Colonic mucosa (tissue), 4 donors: ENCODE measurements around the gene SLC27A6. TPM values are rescaled to one million over a fixed set of nuclear protein-coding genes. Genes with fewer than 3 reads are reported as not detected.

ENCODE experiments used
- DNase-seq: peaks from one replicate; pipeline ENCODE4 v3.0.0-alpha.2; 2020
- H3K27ac ChIP-seq: fragments of 200-600 bp; one replicate; pipeline ENCODE4 v1.8.0; 2021
- H3K27me3 ChIP-seq: fragments of 200-600 bp; one replicate; pipeline ENCODE4 v1.8.0; 2021
- H3K36me3 ChIP-seq: fragments of 200-600 bp; one replicate; pipeline ENCODE4 v1.8.0; 2021
- H3K4me1 ChIP-seq: fragments of 200-600 bp; one replicate; pipeline ENCODE4 v1.8.0; 2021; ENCODE audit warnings: mild to moderate bottlenecking
- H3K4me3 ChIP-seq: fragments of 200-600 bp; one replicate; pipeline ENCODE4 v1.8.0; 2021
- H3K9ac ChIP-seq, 2 donors: one replicate each; pipeline ENCODE4 v1.7.0; 2013; ENCODE audit warnings: control low read depth in 2 of 2, low read depth in 2 of 2, low read length in 2 of 2
- H3K9me3 ChIP-seq: fragments of 200-600 bp; one replicate; pipeline ENCODE4 v1.8.0; 2021
- intact Hi-C: fragments of 100-400 bp; cut with DNase I; formaldehyde crosslinking; loops from one replicate; pipeline ENCODE4 v1.14.1; 2022
- total RNA-seq, 2 donors: library from RNA; stranded (reverse); fragmentation: NEBNext Ultra II Directional in 1 of 2; extraction: Animal tissue kit (Norgen Biotek cat#: 25700) in 1 of 2; gene quantifications; one replicate each; pipeline ENCODE4 v1.2.1, GENCODE V29; 2021
- TF ChIP-seq, protein P1 (sequence below): fragments of 200-600 bp; IDR thresholded peaks from one replicate; pipeline ENCODE4 v1.8.0; 2022; ENCODE audit warnings: antibody characterized with exemption, mild to moderate bottlenecking
- donor health status: healthy.
- donor health status: DM: no; HTN: no; CAD: no.
- donor health status: DM: no; HTN: no; CAD: no.

Gene SLC27A6
- total RNA-seq, 2 donors from 2014 or later: 0.48 to 0.67 TPM

DNA sequence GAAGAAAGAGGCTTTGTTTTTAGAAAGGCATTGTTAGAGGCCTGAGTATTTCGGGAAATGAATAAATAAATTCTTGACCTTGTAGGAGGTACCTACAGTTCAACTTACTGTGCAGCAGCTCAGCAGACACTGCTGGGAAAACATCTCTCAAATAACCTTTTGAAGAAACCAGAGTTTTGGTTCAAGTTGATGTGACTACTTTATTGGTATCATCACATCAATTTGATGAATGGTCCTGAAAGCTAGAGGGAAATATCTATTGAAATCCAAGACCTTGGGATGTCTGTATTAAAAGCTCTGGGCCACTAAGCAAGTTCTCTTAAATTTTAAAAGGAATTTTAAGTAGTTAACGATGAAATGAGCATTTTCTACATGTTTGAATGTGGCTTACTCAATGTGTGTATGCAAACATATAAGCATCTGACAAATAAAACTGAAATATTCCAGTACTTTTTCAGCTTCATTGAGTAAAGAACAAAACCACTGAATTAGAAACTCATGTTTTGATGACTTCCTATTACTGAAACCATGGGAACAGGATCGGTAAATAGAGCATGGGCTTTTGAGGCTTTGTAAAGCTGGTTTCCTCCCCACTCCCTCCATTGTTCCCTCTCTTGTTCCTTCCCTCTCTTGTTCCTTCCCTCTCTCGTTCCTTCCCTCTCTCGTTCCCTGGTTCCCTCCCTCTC lies 36.7 kb downstream of the SLC27A6 start:
- no peaks in the 10 kb centered on the region for H3K4me1 ChIP-seq
- H3K27ac ChIP-seq: no peak overlapping the region
- TF ChIP-seq, protein P1, sequence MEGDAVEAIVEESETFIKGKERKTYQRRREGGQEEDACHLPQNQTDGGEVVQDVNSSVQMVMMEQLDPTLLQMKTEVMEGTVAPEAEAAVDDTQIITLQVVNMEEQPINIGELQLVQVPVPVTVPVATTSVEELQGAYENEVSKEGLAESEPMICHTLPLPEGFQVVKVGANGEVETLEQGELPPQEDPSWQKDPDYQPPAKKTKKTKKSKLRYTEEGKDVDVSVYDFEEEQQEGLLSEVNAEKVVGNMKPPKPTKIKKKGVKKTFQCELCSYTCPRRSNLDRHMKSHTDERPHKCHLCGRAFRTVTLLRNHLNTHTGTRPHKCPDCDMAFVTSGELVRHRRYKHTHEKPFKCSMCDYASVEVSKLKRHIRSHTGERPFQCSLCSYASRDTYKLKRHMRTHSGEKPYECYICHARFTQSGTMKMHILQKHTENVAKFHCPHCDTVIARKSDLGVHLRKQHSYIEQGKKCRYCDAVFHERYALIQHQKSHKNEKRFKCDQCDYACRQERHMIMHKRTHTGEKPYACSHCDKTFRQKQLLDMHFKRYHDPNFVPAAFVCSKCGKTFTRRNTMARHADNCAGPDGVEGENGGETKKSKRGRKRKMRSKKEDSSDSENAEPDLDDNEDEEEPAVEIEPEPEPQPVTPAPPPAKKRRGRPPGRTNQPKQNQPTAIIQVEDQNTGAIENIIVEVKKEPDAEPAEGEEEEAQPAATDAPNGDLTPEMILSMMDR: no peak
- DNase-seq: no peak
- H3K9ac ChIP-seq: no peak overlapping the region
- H3K36me3 ChIP-seq: no peaks in the 10 kb centered on the region
- H3K27me3 ChIP-seq: no peaks in the 10 kb centered on the region
- intact Hi-C loops: no loop called here
- no peak overlapping the region for H3K4me3 ChIP-seq
- H3K9me3 ChIP-seq: no peaks in the 10 kb centered on the region

DNA sequence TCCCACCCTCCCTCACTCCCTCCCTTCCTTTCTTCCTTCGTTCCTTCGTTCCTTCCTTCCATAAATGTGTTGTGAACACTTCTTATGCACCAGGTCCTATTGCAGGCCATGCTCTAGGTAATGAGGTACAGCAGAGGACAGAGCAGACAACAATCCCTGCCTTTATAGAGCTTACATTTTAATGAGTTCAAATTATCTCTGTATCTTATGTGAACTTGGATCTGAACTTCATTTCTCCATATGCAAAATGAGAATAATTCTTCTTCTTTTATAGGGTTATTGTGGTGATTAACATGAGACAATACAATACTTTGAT lies 37.2 kb downstream of the SLC27A6 start:
- Histone ChIP-seq H3K36me3 (no peaks in the 10 kb centered on the region), H3K27me3 (no peaks in the 10 kb centered on the region), H3K4me1 (no peaks in the 10 kb centered on the region), H3K9ac (no peak overlapping the region), H3K27ac (no peak overlapping the region), H3K4me3 (no peak overlapping the region), H3K9me3 (no peaks in the 10 kb centered on the region)
- TF ChIP-seq, protein P1: no peak
- intact Hi-C loops: no loop called here
- DNase-seq: no peak

DNA sequence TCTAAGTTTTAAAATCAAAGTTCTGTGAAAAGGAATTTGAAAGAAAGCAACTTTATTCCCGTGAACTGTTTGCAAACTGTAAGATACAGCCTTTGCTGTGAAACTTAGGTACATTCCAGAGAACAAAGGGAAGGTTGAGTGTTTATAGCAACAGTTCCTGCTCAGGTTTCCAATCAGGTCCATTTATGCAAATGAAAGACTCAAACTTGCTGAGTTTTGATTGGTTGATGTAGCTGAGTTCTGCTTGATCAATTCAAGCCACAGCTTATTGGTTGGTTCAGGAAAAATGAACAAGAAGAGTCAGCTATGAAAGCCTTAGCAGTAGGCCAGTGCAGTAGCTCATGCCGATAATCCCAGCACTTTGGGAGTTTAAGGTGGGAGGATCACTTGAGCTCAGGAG lies 37.9 kb downstream of the SLC27A6 start:
- no peak for DNase-seq

DNA sequence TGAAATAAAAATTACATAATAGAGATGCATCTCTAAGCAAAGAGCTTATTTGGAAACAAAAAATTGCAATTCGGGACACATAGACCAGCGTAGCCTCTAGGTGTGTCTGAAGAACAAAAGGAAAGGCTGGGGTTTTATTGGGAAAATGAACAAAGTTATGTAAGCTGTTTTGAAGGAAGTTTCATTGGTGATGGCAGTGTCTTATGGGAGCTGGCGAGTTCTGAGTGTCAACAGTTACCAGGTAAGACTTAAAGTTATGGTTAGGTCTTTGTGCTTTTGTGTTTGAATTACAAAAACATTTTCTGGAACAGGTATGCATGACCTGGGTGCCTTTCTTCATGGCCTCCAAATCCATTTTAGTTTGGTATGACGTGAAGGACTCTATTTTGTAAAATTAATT lies 48.9 kb downstream of the SLC27A6 start:
- intact Hi-C loops: no loop called here
- TF ChIP-seq, protein P1: no peak

More for the DNA sequence above, 37.9 kb downstream of the SLC27A6 start:
- H3K4me3 ChIP-seq: no peak overlapping the region
- no peaks in the 10 kb centered on the region for H3K27me3 ChIP-seq
- H3K36me3 ChIP-seq: no peaks in the 10 kb centered on the region
- H3K9ac ChIP-seq: no peak overlapping the region
- H3K9me3 ChIP-seq: no peaks in the 10 kb centered on the region
- H3K27ac ChIP-seq: no peak overlapping the region
- intact Hi-C loops: no loop called here
- no peaks in the 10 kb centered on the region for H3K4me1 ChIP-seq
- TF ChIP-seq, protein P1: no peak

DNA sequence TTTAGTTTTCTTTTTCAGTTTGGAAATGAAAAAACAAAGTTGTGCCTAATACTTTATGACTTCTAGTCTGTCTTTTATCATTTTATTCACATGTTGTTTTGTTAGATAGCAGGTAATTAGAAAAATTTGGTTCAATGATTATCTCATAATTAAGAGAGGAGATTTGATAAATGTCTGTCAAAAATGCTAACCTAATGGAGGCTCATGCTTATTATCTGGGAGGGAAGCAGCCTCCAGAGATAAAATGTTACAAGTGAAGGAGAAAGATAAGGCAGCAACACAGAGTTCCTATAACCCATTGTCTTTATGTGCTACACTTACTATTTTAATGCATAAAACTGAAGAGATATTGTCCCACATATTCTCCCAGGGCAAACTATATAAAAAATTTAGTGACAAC lies 53.5 kb downstream of the SLC27A6 start:
- Histone ChIP-seq H3K27ac (no peak overlapping the region), H3K4me1 (no peaks in the 10 kb centered on the region), H3K36me3 (no peaks in the 10 kb centered on the region), H3K27me3 (no peaks in the 10 kb centered on the region), H3K9me3 (no peaks in the 10 kb centered on the region), H3K4me3 (no peak overlapping the region), H3K9ac (no peak overlapping the region)
- intact Hi-C loops: no loop called here
- TF ChIP-seq, protein P1: no peak
- DNase-seq: no peak

More for the DNA sequence above, 48.9 kb downstream of the SLC27A6 start:
- Histone ChIP-seq H3K4me3 (no peak overlapping the region), H3K9ac (no peak overlapping the region), H3K36me3 (no peaks in the 10 kb centered on the region), H3K27ac (no peak overlapping the region), H3K9me3 (no peaks in the 10 kb centered on the region), H3K4me1 (no peaks in the 10 kb centered on the region), H3K27me3 (no peaks in the 10 kb centered on the region)
- no peak for DNase-seq
